ENCODE results near the gene PER3.

PER3 gene

GRCh38 chr1:7753641-7754040 is 30.4 kb upstream of the PER3 start:
- FAIRE-seq: no peak
- no peak for DNase-seq (ENCODE audit: insufficient read length, low spot score)
- no peak for TF ChIP-seq SPI1 (IDR thresholded peaks at IDR 0.05; ENCODE audit: low read depth, low read length)
- no peak for TF ChIP-seq POLR2A (IDR thresholded peaks at IDR 0.05; ENCODE audit: low read depth, low read length)
- TF ChIP-seq POU2F2 (IDR thresholded peaks at IDR 0.05; ENCODE audit: low read depth, low read length): no peak
- no peak for TF ChIP-seq POLR2AphosphoS5 (IDR thresholded peaks at IDR 0.05; ENCODE audit: low read depth, low read length)
- TF ChIP-seq PAX5 (IDR thresholded peaks at IDR 0.05; ENCODE audit: insufficient read depth, low read length, severe bottlenecking): no peak

DNA sequence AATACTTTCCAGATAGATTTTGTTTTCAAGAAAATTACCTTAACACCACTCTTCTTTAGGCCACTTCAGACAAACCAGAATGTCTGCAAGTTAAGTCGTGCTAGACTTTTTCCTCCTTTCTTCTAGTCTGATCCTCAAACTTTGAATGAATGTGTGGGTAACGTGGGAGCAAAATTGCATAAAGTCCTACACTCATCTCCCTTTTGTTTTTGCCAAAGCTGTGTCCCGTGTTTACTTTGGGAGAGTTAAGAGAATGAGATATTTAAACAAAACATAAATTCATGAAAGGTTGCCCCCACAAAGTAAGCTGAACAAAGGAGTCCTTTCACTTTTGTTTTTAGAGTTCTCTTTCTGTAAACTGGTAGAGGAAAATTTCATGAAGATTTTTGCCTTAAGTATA is 29.9 kb upstream of the PER3 start:
- DNase-seq (ENCODE audit: insufficient read length, low spot score) (no peak), FAIRE-seq (peak; percentile 26)
- TF ChIP-seq POLR2AphosphoS5 (IDR thresholded peaks at IDR 0.05; ENCODE audit: low read depth, low read length): no peak
- no peak for TF ChIP-seq TAF1 (IDR thresholded peaks at IDR 0.05; ENCODE audit: low read depth, low read length)
- no peak for TF ChIP-seq POLR2A (IDR thresholded peaks at IDR 0.05; ENCODE audit: low read depth, low read length)
- no peak for TF ChIP-seq SPI1 (IDR thresholded peaks at IDR 0.05; ENCODE audit: low read depth, low read length)
- TF ChIP-seq PAX5 (IDR thresholded peaks at IDR 0.05; ENCODE audit: insufficient read depth, low read length, severe bottlenecking): no peak
- no peak for TF ChIP-seq POU2F2 (IDR thresholded peaks at IDR 0.05; ENCODE audit: low read depth, low read length)

DNA sequence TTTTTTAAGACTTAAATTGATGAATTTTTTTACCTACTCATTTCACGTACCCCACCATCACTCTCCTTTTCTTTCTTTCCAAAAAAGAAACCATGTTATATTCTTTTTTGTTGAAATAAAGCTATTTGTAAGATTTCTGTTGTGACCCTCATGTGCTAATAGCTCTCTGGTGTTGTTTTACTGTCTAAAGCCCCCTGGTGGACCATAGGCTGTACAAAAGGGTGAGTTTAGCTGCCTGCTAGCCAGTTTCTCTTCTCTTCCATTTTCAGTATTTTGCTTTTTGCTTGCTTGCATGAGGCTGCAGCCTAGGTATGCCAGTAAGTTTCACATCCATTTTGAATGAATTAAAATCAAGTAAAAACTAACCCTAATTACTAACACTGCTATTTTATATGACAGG is 28.6 kb upstream of the PER3 start:
- no peak for DNase-seq (ENCODE audit: insufficient read length, low spot score)
- FAIRE-seq: no peak
- TF ChIP-seq POLR2A (IDR thresholded peaks at IDR 0.05; ENCODE audit: low read depth, low read length): no peak
- TF ChIP-seq PAX5 (IDR thresholded peaks at IDR 0.05; ENCODE audit: insufficient read depth, low read length, severe bottlenecking): no peak
- no peak for TF ChIP-seq TAF1 (IDR thresholded peaks at IDR 0.05; ENCODE audit: low read depth, low read length)
- no peak for TF ChIP-seq POLR2AphosphoS5 (IDR thresholded peaks at IDR 0.05; ENCODE audit: low read depth, low read length)
- TF ChIP-seq SPI1 (IDR thresholded peaks at IDR 0.05; ENCODE audit: low read depth, low read length): no peak
- TF ChIP-seq POU2F2 (IDR thresholded peaks at IDR 0.05; ENCODE audit: low read depth, low read length): no peak

- DNase-seq (ENCODE audit: insufficient read length, low spot score) (no peak), FAIRE-seq (no peak)
- TF ChIP-seq SPI1 (IDR thresholded peaks at IDR 0.05; ENCODE audit: low read depth, low read length) (no peak), POLR2A (IDR thresholded peaks at IDR 0.05; ENCODE audit: low read depth, low read length) (no peak), POLR2AphosphoS5 (IDR thresholded peaks at IDR 0.05; ENCODE audit: low read depth, low read length) (no peak), PAX5 (IDR thresholded peaks at IDR 0.05; ENCODE audit: insufficient read depth, low read length, severe bottlenecking) (no peak), POU2F2 (IDR thresholded peaks at IDR 0.05; ENCODE audit: low read depth, low read length) (no peak), TAF1 (IDR thresholded peaks at IDR 0.05; ENCODE audit: low read depth, low read length) (no peak)
Observed at GRCh38 chr1:7760245-7760644, 23.8 kb upstream of the PER3 start.

GRCh38 chr1:7761103-7761502 is 23.0 kb upstream of the PER3 start:
- DNase-seq (ENCODE audit: insufficient read length, low spot score) (no peak), FAIRE-seq (no peak)
- TF ChIP-seq SPI1 (IDR thresholded peaks at IDR 0.05; ENCODE audit: low read depth, low read length): no peak
- TF ChIP-seq TAF1 (IDR thresholded peaks at IDR 0.05; ENCODE audit: low read depth, low read length): no peak
- TF ChIP-seq POU2F2 (IDR thresholded peaks at IDR 0.05; ENCODE audit: low read depth, low read length): no peak
- no peak for TF ChIP-seq POLR2A (IDR thresholded peaks at IDR 0.05; ENCODE audit: low read depth, low read length)
- no peak for TF ChIP-seq POLR2AphosphoS5 (IDR thresholded peaks at IDR 0.05; ENCODE audit: low read depth, low read length)
- no peak for TF ChIP-seq PAX5 (IDR thresholded peaks at IDR 0.05; ENCODE audit: insufficient read depth, low read length, severe bottlenecking)

- TF ChIP-seq SPI1 (IDR thresholded peaks at IDR 0.05; ENCODE audit: low read depth, low read length) (no peak), POLR2A (IDR thresholded peaks at IDR 0.05; ENCODE audit: low read depth, low read length) (no peak), POLR2AphosphoS5 (IDR thresholded peaks at IDR 0.05; ENCODE audit: low read depth, low read length) (no peak), POU2F2 (IDR thresholded peaks at IDR 0.05; ENCODE audit: low read depth, low read length) (no peak), PAX5 (IDR thresholded peaks at IDR 0.05; ENCODE audit: insufficient read depth, low read length, severe bottlenecking) (no peak)
- DNase-seq (ENCODE audit: insufficient read length, low spot score): no peak
- FAIRE-seq: no peak
Observed at GRCh38 chr1:7767176-7767575, 16.9 kb upstream of the PER3 start.

DNA sequence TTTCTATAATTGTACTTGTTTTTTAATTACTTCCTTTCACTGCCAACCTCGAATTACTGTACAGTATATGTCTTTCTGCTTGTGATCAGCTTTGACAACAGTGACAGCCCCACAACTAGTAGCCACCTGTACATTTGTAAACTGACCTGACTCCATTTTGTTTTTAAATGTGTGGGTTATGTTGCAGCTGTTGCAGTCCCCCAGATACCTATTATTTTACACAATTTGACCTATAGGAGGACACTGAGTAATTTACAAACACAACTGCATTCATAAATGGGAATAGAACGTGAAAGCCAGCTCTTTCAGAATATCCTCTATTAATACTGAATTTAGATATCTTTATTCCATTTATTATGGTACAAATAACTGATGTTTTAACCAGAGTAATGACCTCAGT is 15.5 kb upstream of the PER3 start:
- FAIRE-seq: peak; percentile 69
- no peak for DNase-seq (ENCODE audit: insufficient read length, low spot score)
- TF ChIP-seq TAF1 (IDR thresholded peaks at IDR 0.05; ENCODE audit: low read depth, low read length) (no peak), POU2F2 (IDR thresholded peaks at IDR 0.05; ENCODE audit: low read depth, low read length) (no peak), SPI1 (IDR thresholded peaks at IDR 0.05; ENCODE audit: low read depth, low read length) (no peak), POLR2A (IDR thresholded peaks at IDR 0.05; ENCODE audit: low read depth, low read length) (no peak), POLR2AphosphoS5 (IDR thresholded peaks at IDR 0.05; ENCODE audit: low read depth, low read length) (no peak), PAX5 (IDR thresholded peaks at IDR 0.05; ENCODE audit: insufficient read depth, low read length, severe bottlenecking) (no peak)

GRCh38 chr1:7769673-7770412 is 14.2 kb upstream of the PER3 start:
- no peak for FAIRE-seq
- DNase-seq (ENCODE audit: insufficient read length, low spot score): no peak
- no peak for TF ChIP-seq TAF1 (IDR thresholded peaks at IDR 0.05; ENCODE audit: low read depth, low read length)
- no peak for TF ChIP-seq SPI1 (IDR thresholded peaks at IDR 0.05; ENCODE audit: low read depth, low read length)
- TF ChIP-seq POLR2A (IDR thresholded peaks at IDR 0.05; ENCODE audit: low read depth, low read length): no peak

DNA sequence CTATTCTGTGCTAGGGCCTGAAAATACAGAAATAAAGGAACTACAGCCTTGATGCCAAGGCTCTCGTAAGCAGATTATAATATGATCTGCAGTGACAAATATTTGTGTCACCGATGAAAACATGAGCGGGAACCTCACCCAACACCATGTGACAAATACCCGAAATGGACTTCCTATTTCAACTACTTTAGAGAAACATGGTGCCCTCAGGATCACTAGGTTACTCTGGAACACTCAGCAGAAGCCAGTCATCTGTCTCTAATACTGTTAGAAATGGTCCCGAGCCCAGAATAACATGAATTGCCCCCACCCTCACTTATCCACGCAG is 13.5 kb upstream of the PER3 start:
- FAIRE-seq (peak; percentile 28), DNase-seq (ENCODE audit: insufficient read length, low spot score) (no peak)
- TF ChIP-seq POLR2AphosphoS5 (IDR thresholded peaks at IDR 0.05; ENCODE audit: low read depth, low read length) (no peak), POLR2A (IDR thresholded peaks at IDR 0.05; ENCODE audit: low read depth, low read length) (no peak), PAX5 (IDR thresholded peaks at IDR 0.05; ENCODE audit: insufficient read depth, low read length, severe bottlenecking) (no peak), TAF1 (IDR thresholded peaks at IDR 0.05; ENCODE audit: low read depth, low read length) (no peak), SPI1 (IDR thresholded peaks at IDR 0.05; ENCODE audit: low read depth, low read length) (no peak), POU2F2 (IDR thresholded peaks at IDR 0.05; ENCODE audit: low read depth, low read length) (no peak)

Data from GM12891 (cell line).